Mesendoderm (in vitro differentiated cells): ENCODE data around the gene SCN1B.
"Not testable (repeated sequence)": the region's sequence is repeated elsewhere in the genome, so short reads cannot be mapped to it uniquely, and the experiment has no call there.

ENCODE experiments used
- DNase-seq: peaks from one replicate; pipeline ENCODE4 v3.0.0; 2013
- H2AK5ac ChIP-seq: 2 replicates; pipeline ENCODE4 v1.6.1; 2013; ENCODE audit warnings: low read length, inconsistent platforms
- H2BK120ac ChIP-seq: 2 replicates; pipeline ENCODE4 v1.6.1; 2013; ENCODE audit warnings: low read depth, mild to moderate bottlenecking, low read length, moderate library complexity, mixed read lengths
- H2BK15ac ChIP-seq: replicated peaks from 2 replicates; pipeline ENCODE4 v1.6.1; 2013; ENCODE audit warnings: low read depth, mild to moderate bottlenecking, moderate library complexity
- H2BK5ac ChIP-seq: 2 replicates; pipeline ENCODE4 v1.6.1; 2013; ENCODE audit warnings: low read length, inconsistent platforms
- H3K18ac ChIP-seq: 2 replicates; pipeline ENCODE4 v1.6.1; 2013; ENCODE audit warnings: mild to moderate bottlenecking, low read length, mixed read lengths
- H3K23ac ChIP-seq: one replicate; pipeline ENCODE4 v1.6.1; 2013; ENCODE audit warnings: low read length
- H3K27ac ChIP-seq: 2 replicates; pipeline ENCODE4 v1.5.1; 2013; ENCODE audit warnings: low read depth, mild to moderate bottlenecking, inconsistent platforms, low read length, moderate library complexity
- H3K27me3 ChIP-seq: 2 replicates; pipeline ENCODE4 v1.6.1; 2013; ENCODE audit warnings: low read length, control low read depth, mild to moderate bottlenecking, inconsistent platforms; ENCODE audit not compliant: insufficient read depth, poor library complexity
- H3K36me3 ChIP-seq: 2 replicates; pipeline ENCODE4 v1.6.1; 2013; ENCODE audit warnings: low read length, inconsistent platforms; ENCODE audit not compliant: control insufficient read depth, insufficient read depth
- H3K4ac ChIP-seq: one replicate; pipeline ENCODE4 v1.6.1; 2013; ENCODE audit warnings: low read depth, mild to moderate bottlenecking, low read length, moderate library complexity
- H3K4me1 ChIP-seq: 2 replicates; pipeline ENCODE4 v1.6.1; 2013; ENCODE audit warnings: low read depth, low read length, inconsistent platforms; ENCODE audit not compliant: control insufficient read depth
- H3K4me2 ChIP-seq: 2 replicates; pipeline ENCODE4 v1.6.1; 2013; ENCODE audit warnings: low read length
- H3K4me3 ChIP-seq: 2 replicates; pipeline ENCODE4 v1.5.1; 2013; ENCODE audit warnings: mild to moderate bottlenecking, low read length
- H3K56ac ChIP-seq: one replicate; pipeline ENCODE4 v1.6.1; 2013; ENCODE audit warnings: low read length
- H3K79me1 ChIP-seq: 2 replicates; pipeline ENCODE4 v1.6.1; 2013; ENCODE audit warnings: low read length, inconsistent platforms
- H3K79me2 ChIP-seq: 2 replicates; pipeline ENCODE4 v1.6.1; 2013; ENCODE audit warnings: mild to moderate bottlenecking, low read length; ENCODE audit not compliant: control insufficient read depth, insufficient read depth
- H3K9ac ChIP-seq: 2 replicates; pipeline ENCODE4 v1.6.1; 2013; ENCODE audit warnings: low read length, inconsistent platforms
- H4K5ac ChIP-seq: one replicate; pipeline ENCODE4 v1.6.1; 2013; ENCODE audit warnings: low read length
- H4K8ac ChIP-seq: one replicate; pipeline ENCODE4 v1.6.1; 2013; ENCODE audit warnings: low read depth, mild to moderate bottlenecking, control low read depth, low read length, moderate library complexity
- WGBS: extraction: QIAGEN DNeasy Blood & Tissue Kit; methylation state at CpG from one replicate; pipeline ENCODE4 v1.1.7; 2013; ENCODE audit warnings: low lambda C conversion rate, missing lambda C conversion rate; ENCODE audit not compliant: insufficient coverage; ENCODE audit errors: extremely low coverage; 5-methylcytosine and 5-hydroxymethylcytosine counted together

SCN1B gene

DNA sequence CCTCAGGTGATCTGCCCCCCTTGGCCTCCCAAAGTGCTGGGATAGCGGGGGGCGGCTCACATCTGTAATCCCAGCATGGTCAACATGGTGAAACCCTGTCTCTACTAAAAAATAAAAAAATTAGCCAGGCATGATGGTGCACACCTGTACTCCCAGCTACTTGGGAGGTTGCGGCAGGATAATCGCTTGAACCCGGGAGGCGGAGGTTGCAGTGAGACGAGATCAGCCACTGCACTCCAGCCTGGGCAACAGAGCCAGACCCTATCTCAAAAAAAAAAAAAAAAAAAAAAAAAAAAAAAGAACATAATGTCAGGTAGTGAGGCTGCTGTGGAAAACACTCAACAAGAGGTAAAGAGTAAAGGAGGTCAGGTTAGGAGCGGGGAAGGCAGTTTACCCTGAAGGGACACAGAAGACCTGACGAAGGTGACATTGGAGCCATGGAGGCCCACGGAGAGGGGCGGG lies 964 bp upstream of the SCN1B start:
- H2BK5ac ChIP-seq, H3K27ac ChIP-seq, H3K79me1 ChIP-seq, H3K4me1 ChIP-seq, H3K4me2 ChIP-seq, H3K23ac ChIP-seq, H3K4me3 ChIP-seq, H3K79me2 ChIP-seq, H3K4ac ChIP-seq, H2AK5ac ChIP-seq, H4K8ac ChIP-seq, H3K9ac ChIP-seq, H2BK15ac ChIP-seq, H4K5ac ChIP-seq, H3K18ac ChIP-seq, DNase-seq, H2BK120ac ChIP-seq, H3K56ac ChIP-seq, H3K27me3 ChIP-seq: not testable (repeated sequence)
- WGBS: no CpG with 5 or more reads among the region's 11 CpGs
- H3K36me3 ChIP-seq: peaks cover 14% of the 10 kb centered on the region

DNA sequence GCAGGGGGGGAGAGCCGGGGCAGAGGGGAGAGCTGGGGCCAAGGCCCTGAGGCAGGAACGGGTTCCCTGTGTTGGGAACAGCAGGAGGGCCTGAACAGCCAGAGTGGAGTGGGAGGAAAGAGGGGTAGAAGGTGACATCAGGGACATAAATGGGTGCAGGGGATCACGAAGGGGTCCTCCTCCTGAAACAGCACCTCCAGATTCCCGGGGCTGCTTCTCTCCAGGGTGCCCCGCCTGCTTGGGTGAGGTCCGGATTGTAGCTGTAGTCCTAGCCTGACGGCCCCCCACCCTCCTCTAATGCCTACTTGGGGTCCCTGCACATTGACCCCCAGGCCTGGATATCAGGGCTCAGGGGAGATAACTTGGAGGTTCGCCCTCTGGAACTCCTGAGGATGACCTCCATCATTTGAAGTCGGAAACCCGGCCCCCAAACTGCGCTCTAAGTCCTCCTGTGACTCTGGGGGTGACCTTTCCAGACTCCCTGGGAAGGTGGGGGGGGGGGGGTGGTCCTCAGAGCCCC lies 473 bp upstream of the SCN1B start:
- DNase-seq: no peak
- H3K27me3 ChIP-seq: no peaks in the 10 kb centered on the region
- no peaks in the 10 kb centered on the region for H3K79me2 ChIP-seq

DNA sequence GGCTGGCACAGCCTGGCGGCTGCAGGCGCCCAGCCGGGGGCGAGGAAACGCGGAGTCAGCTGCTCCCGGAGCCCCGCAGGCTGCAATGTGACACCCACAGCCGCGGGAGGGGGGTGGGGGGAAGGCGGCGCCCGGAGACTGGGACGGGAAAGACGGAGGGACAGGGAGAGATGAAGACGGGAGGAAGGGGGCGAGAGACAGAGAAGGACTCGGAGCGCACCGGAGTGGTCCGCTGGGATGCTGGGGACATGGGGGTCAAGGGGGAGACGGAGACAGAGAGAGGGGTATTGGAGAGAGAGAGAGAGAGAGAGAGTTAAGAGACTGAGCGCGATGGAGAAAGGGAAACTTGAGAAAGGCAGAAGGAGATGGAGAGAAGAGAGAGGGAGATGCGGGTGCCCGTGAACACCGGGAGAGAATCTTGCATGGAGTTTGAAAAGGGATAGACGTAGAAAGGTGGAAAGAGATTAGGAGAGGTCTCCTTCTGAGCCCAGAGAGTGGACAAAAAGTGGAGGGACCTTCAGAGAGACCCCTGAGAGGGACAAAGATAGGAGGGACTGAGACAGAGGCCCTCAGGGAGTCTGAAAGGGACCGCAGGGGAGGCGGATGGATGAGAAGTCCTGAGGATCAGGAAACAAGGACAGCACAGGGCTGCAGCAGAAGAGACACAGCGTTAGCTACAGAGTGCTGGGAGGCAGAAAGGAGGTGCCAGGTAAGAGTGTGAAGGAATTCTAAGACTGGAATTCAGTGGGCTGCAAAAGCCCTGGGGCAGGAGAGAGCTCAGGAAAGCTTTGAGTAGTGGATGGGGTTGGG lies 1.0 kb downstream of the SCN1B start:
- H3K79me1 ChIP-seq: no peaks in the 10 kb centered on the region
- peak overlapping the region; percentile 47 for H3K9ac ChIP-seq
- H2AK5ac ChIP-seq: no peak overlapping the region
- peak overlapping the region; percentile 57 for H3K4me2 ChIP-seq
- H3K27ac ChIP-seq: no peak overlapping the region
- no peak overlapping the region for H2BK15ac ChIP-seq
- H3K23ac ChIP-seq: no peak overlapping the region
- H4K8ac ChIP-seq: no peak overlapping the region
- peak overlapping the region; percentile 2 for H3K4me3 ChIP-seq
- H3K4me1 ChIP-seq: no peaks in the 10 kb centered on the region
- H3K4ac ChIP-seq: no peak overlapping the region
- no peak overlapping the region for H2BK120ac ChIP-seq
- H3K56ac ChIP-seq: peak overlapping the region; percentile 64
- H2BK5ac ChIP-seq: no peak overlapping the region
- H4K5ac ChIP-seq: no peak overlapping the region
- H3K27me3 ChIP-seq: no peaks in the 10 kb centered on the region
- H3K36me3 ChIP-seq: peaks cover 11% of the 10 kb centered on the region
- peak; percentile 89 for DNase-seq
- WGBS: no CpG with 5 or more reads among the region's 31 CpGs
- peak overlapping the region; percentile 52 for H3K18ac ChIP-seq
- H3K79me2 ChIP-seq: no peaks in the 10 kb centered on the region

More for the DNA sequence above, 473 bp upstream of the SCN1B start:
- Histone ChIP-seq H2BK15ac (no peak overlapping the region), H3K4ac (no peak overlapping the region), H3K36me3 (peaks cover 14% of the 10 kb centered on the region), H3K27ac (no peak overlapping the region), H3K9ac (peak overlapping the region; percentile 38), H3K79me1 (no peaks in the 10 kb centered on the region), H4K5ac (no peak overlapping the region), H3K23ac (no peak overlapping the region), H3K4me1 (no peaks in the 10 kb centered on the region), H3K56ac (peak overlapping the region; percentile 34), H3K4me2 (peak overlapping the region; percentile 36), H3K18ac (no peak overlapping the region), H2BK120ac (no peak overlapping the region), H3K4me3 (no peak overlapping the region), H4K8ac (no peak overlapping the region), H2BK5ac (no peak overlapping the region), H2AK5ac (no peak overlapping the region)
- no CpG with 5 or more reads among the region's 11 CpGs for WGBS

DNA sequence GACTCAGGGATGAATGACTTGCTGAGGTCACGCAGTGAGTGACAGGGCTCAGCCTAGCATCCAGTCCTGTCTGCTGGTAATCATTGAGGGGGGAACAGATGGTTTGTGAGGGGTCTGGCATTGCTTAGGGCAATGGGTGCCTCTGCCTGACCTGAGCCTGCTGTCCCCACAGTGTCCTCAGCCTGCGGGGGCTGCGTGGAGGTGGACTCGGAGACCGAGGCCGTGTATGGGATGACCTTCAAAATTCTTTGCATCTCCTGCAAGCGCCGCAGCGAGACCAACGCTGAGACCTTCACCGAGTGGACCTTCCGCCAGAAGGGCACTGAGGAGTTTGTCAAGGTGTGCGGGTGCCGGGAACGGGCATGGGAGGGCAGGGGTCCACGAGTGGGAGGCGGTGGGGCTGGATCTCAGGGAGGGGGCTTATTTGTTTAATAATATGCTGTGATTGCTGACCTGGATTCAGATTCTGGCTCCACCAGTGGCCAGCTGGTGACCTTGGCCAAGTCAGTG lies 2.1 kb downstream of the SCN1B start:
- no CpG with 5 or more reads among the region's 17 CpGs for WGBS
- H3K79me1 ChIP-seq: no peaks in the 10 kb centered on the region

DNA sequence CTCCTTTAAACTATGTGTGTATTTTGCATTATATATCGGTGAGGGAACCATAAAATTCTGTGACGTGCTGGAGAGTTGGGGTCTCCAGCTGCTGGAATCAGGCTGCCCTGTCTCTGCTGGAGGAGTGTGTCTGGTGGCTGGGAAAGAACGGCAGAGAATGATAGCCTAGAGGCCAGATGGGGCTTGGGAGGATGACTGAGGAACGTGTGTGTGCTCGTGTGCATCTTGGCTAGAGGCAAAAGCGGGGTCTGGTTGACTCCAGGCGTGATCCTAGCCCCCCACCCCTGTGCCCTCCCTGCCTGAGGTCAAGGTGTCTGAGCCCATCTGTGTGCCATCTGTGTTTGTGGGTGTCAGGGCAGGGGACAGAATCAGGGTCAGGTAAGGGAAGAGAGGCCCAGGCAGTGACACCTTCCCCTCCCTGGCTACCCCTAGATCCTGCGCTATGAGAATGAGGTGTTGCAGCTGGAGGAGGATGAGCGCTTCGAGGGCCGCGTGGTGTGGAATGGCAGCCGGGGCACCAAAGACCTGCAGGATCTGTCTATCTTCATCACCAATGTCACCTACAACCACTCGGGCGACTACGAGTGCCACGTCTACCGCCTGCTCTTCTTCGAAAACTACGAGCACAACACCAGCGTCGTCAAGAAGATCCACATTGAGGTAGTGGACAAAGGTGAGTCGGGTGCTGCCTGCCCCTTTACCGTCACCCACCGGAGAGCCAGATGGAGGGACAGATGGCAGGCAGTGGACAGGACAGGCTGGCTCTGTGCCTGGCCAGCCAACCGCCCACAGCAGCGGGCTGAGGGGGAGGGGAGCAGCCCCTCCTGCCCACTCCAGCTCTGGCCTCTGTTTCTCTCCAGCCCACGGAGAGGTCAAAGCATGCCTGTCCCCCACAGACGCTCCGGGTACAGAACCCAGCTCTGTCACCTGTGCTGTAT lies 3.1 kb downstream of the SCN1B start:
- no peak overlapping the region for H4K5ac ChIP-seq
- H2BK15ac ChIP-seq: no peak overlapping the region
- H2BK5ac ChIP-seq: no peak overlapping the region
- no peak overlapping the region for H3K4me3 ChIP-seq
- H3K56ac ChIP-seq: no peak overlapping the region
- WGBS: no CpG with 5 or more reads among the region's 30 CpGs
- H3K18ac ChIP-seq: no peak overlapping the region
- H2BK120ac ChIP-seq: no peak overlapping the region
- no peak overlapping the region for H2AK5ac ChIP-seq
- H3K36me3 ChIP-seq: no peaks in the 10 kb centered on the region
- no peak overlapping the region for H3K27ac ChIP-seq
- no peak for DNase-seq
- no peak overlapping the region for H3K4ac ChIP-seq
- no peaks in the 10 kb centered on the region for H3K27me3 ChIP-seq
- no peaks in the 10 kb centered on the region for H3K4me1 ChIP-seq
- H3K79me2 ChIP-seq: no peaks in the 10 kb centered on the region
- no peaks in the 10 kb centered on the region for H3K79me1 ChIP-seq
- H3K23ac ChIP-seq: no peak overlapping the region
- H3K9ac ChIP-seq: no peak overlapping the region
- no peak overlapping the region for H3K4me2 ChIP-seq
- no peak overlapping the region for H4K8ac ChIP-seq

More for the DNA sequence above, 2.1 kb downstream of the SCN1B start:
- Histone ChIP-seq H3K18ac (no peak overlapping the region), H3K4me3 (no peak overlapping the region), H3K9ac (no peak overlapping the region), H2AK5ac (no peak overlapping the region), H3K4ac (no peak overlapping the region), H3K79me2 (no peaks in the 10 kb centered on the region), H3K27me3 (no peaks in the 10 kb centered on the region), H4K8ac (no peak overlapping the region), H2BK5ac (no peak overlapping the region), H4K5ac (no peak overlapping the region), H3K27ac (no peak overlapping the region), H3K36me3 (peaks cover 2% of the 10 kb centered on the region), H2BK15ac (no peak overlapping the region), H3K56ac (no peak overlapping the region), H3K23ac (no peak overlapping the region), H3K4me1 (no peaks in the 10 kb centered on the region), H2BK120ac (no peak overlapping the region), H3K4me2 (no peak overlapping the region)
- no peak for DNase-seq
